ENCODE results near the gene AGPAT1. TPM values are rescaled to one million over a fixed set of nuclear protein-coding genes. Genes with fewer than 3 reads are reported as not detected.

Gene AGPAT1
- polyA plus RNA-seq, 2 of the 4 experiments (the other 2 are of a cell fraction) = 29.4 to 40.6 TPM

GRCh38 chr6:32220021-32220420, 44.1 kb upstream of the AGPAT1 start:
- 22% methylated on average over 4 of the region's 4 CpGs for WGBS (ENCODE audit: missing lambda C conversion rate)

DNA sequence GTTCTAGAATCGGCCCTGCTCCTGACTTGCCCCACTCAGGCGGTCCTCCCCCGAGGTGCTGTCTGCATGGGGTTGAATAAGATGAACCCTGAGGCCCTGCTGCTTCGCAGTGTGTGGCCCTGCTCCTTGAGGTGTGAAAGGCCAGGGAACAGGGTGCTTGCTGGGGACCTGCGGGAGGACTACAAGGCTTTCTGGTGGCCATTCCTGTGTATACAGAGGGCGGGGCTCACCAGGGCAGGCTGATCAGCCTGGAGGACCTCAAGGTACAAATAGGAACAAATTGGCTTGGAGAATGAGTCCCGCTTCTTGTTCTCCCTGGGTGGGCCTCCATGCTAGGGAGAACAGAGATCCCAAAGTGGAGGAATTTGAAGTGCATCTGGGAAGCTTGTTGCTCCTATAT, 42.3 kb upstream of the AGPAT1 start:
- no peak for ATAC-seq

More at GRCh38 chr6:32220021-32220420, 44.1 kb upstream of the AGPAT1 start:
- no peak for FAIRE-seq
- TF ChIP-seq EHMT2 (IDR thresholded peaks at IDR 0.05; ENCODE audit: low read depth) (no peak), ELK1 (IDR thresholded peaks at IDR 0.05; ENCODE audit: low read depth, low read length) (no peak), FOXS1 (CRISPR knock-in tag; IDR thresholded peaks at IDR 0.05) (no peak), MYC (IDR thresholded peaks at IDR 0.05; ENCODE audit: borderline replicate concordance, low read length) (no peak)
- TF ChIP-seq, protein P1, sequence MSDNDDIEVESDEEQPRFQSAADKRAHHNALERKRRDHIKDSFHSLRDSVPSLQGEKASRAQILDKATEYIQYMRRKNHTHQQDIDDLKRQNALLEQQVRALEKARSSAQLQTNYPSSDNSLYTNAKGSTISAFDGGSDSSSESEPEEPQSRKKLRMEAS (IDR thresholded peaks at IDR 0.05) = no peak
- POLR2A ChIA-PET = no interaction called here
- no peak overlapping the region for H3K27ac ChIP-seq
- H3K9me3 ChIP-seq = no peaks in the 10 kb centered on the region
- no peak overlapping the region for H3K4me2 ChIP-seq
- CTCF ChIA-PET = no interaction called here
- no peak for DNase-seq (ENCODE audit: low read depth in 1 of 2, low spot score in 1 of 2)
- H3K4me3 ChIP-seq = no peak overlapping the region
- H3K4me1 ChIP-seq = no peaks in the 10 kb centered on the region
- ATAC-seq = no peak

DNA sequence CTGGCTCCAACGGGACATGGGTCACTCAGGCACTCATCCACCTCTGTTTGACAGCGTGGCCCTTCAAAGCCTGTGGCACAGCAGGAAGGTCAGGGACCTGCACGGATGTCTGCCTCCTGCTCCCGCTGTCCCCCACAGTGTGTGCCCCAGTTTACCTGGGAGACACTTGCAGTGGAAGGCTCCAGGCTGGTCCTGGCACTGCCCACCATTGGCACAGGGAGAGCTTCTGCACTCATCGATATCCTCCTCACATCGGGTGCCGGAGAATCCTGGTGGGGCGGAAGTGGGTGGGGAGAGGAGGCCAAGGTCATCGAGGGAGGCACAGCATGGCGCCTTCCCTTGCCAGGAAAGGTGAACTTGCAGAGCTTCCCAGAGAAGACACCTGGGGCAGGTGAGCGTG, 41.1 kb upstream of the AGPAT1 start:
- TF ChIP-seq MYC (IDR thresholded peaks at IDR 0.05; ENCODE audit: borderline replicate concordance, low read length) (no peak), EHMT2 (IDR thresholded peaks at IDR 0.05; ENCODE audit: low read depth) (no peak), JUN (IDR thresholded peaks at IDR 0.05) (no peak), TP53 (CRISPR knock-in tag; IDR thresholded peaks at IDR 0.05) (no peak), MAFK (IDR thresholded peaks at IDR 0.05; ENCODE audit: partially characterized antibody) (no peak), ELK1 (IDR thresholded peaks at IDR 0.05; ENCODE audit: low read depth, low read length) (no peak), RNF2 (IDR thresholded peaks at IDR 0.05; ENCODE audit: borderline replicate concordance, low read depth) (no peak), POLR2AphosphoS2 (conservative IDR thresholded peaks at IDR 0.05; ENCODE audit: low read length) (no peak), RAD21 (conservative IDR thresholded peaks at IDR 0.05 in 1 of 2, IDR thresholded peaks at IDR 0.05 in 1 of 2) (no peak), EHF (CRISPR knock-in tag; IDR thresholded peaks at IDR 0.05) (no peak), EP300 (IDR thresholded peaks at IDR 0.05) (no peak), BCL3 (IDR thresholded peaks at IDR 0.05) (no peak)
- TF ChIP-seq, protein P1 (IDR thresholded peaks at IDR 0.05) = no peak
- ChIA-PET POLR2A (no interaction called here), CTCF (interaction anchor here (1.1 kb wide), 1 partner anchor 98 kb away, joined by 4 read pairs; no protein-coding TSS in a partner anchor)
- ATAC-seq (no peak), DNase-seq (ENCODE audit: low read depth in 1 of 2, low spot score in 1 of 2) (no peak), FAIRE-seq (no peak)
- no peak overlapping the region for H3K4me2 ChIP-seq
- H3K4me1 ChIP-seq = no peaks in the 10 kb centered on the region
- 29% methylated on average over 1 of the region's 11 CpGs for WGBS (ENCODE audit: missing lambda C conversion rate)
- H3K9me3 ChIP-seq = no peaks in the 10 kb centered on the region
- H3K4me3 ChIP-seq = no peak overlapping the region
- no peak overlapping the region for H3K27ac ChIP-seq

More for the DNA sequence above, 42.3 kb upstream of the AGPAT1 start:
- CTCF ChIA-PET = no interaction called here
- WGBS (ENCODE audit: missing lambda C conversion rate) = 34% methylated on average over 3 of the region's 7 CpGs
- DNase-seq (ENCODE audit: low read depth in 1 of 2, low spot score in 1 of 2) = no peak
- no peak overlapping the region for H3K27ac ChIP-seq
- H3K9me3 ChIP-seq = no peaks in the 10 kb centered on the region
- TF ChIP-seq TFCP2L1 (CRISPR knock-in tag; IDR thresholded peaks at IDR 0.05) (no peak), KDM5A (IDR thresholded peaks at IDR 0.05) (no peak), ESRRA (IDR thresholded peaks at IDR 0.05; ENCODE audit: borderline replicate concordance, low read length) (no peak), NFE2L2 (conservative IDR thresholded peaks at IDR 0.05; ENCODE audit: low read length) (no peak)
- TF ChIP-seq, protein P2, sequence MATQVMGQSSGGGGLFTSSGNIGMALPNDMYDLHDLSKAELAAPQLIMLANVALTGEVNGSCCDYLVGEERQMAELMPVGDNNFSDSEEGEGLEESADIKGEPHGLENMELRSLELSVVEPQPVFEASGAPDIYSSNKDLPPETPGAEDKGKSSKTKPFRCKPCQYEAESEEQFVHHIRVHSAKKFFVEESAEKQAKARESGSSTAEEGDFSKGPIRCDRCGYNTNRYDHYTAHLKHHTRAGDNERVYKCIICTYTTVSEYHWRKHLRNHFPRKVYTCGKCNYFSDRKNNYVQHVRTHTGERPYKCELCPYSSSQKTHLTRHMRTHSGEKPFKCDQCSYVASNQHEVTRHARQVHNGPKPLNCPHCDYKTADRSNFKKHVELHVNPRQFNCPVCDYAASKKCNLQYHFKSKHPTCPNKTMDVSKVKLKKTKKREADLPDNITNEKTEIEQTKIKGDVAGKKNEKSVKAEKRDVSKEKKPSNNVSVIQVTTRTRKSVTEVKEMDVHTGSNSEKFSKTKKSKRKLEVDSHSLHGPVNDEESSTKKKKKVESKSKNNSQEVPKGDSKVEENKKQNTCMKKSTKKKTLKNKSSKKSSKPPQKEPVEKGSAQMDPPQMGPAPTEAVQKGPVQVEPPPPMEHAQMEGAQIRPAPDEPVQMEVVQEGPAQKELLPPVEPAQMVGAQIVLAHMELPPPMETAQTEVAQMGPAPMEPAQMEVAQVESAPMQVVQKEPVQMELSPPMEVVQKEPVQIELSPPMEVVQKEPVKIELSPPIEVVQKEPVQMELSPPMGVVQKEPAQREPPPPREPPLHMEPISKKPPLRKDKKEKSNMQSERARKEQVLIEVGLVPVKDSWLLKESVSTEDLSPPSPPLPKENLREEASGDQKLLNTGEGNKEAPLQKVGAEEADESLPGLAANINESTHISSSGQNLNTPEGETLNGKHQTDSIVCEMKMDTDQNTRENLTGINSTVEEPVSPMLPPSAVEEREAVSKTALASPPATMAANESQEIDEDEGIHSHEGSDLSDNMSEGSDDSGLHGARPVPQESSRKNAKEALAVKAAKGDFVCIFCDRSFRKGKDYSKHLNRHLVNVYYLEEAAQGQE (IDR thresholded peaks at IDR 0.05) = no peak
- H3K4me1 ChIP-seq = no peaks in the 10 kb centered on the region
- H3K4me3 ChIP-seq = no peak overlapping the region
- no peak overlapping the region for H3K4me2 ChIP-seq
- POLR2A ChIA-PET = no interaction called here
- no peak for FAIRE-seq
